Neural cell (in vitro differentiated cells): ENCODE results near the gene CXCL9.

ENCODE experiments used
- CTCF ChIP-seq: fragments of 450-650 bp; IDR thresholded peaks from 2 replicates; pipeline ENCODE4 v1.5.1; 2014; ENCODE audit warnings: antibody characterized with exemption, mild to moderate bottlenecking, moderate library complexity; ENCODE audit not compliant: poor library complexity, severe bottlenecking
- EP300 ChIP-seq: fragments of 450-650 bp; conservative IDR thresholded peaks from 2 replicates; pipeline ENCODE4 v1.6.1; 2014; ENCODE audit warnings: antibody characterized with exemption, mild to moderate bottlenecking, moderate library complexity; ENCODE audit not compliant: poor library complexity, severe bottlenecking
- EZH2 ChIP-seq: fragments of 200-600, 300-800 bp; shearing (Covaris generic), sonication (generic); IDR thresholded peaks from 2 replicates; pipeline ENCODE4 v1.6.1; 2014; ENCODE audit warnings: antibody characterized with exemption, low read length, borderline replicate concordance, mild to moderate bottlenecking; ENCODE audit not compliant: insufficient read depth, poor library complexity, severe bottlenecking
- POLR2AphosphoS5 ChIP-seq: IDR thresholded peaks from 2 replicates; pipeline ENCODE4 v1.6.1; 2012
- RAD21 ChIP-seq: fragments of 450-650 bp; conservative IDR thresholded peaks from 2 replicates; pipeline ENCODE4 v1.6.1; 2014; ENCODE audit warnings: antibody characterized with exemption, mild to moderate bottlenecking, moderate library complexity

- no peak for TF ChIP-seq EZH2
- no peak for TF ChIP-seq POLR2AphosphoS5
- no peak for TF ChIP-seq RAD21
- no peak for TF ChIP-seq CTCF
- TF ChIP-seq EP300, result no peak
Measured at GRCh38 chr4:76029300-76029699, 22.0 kb upstream of the CXCL9 start.
